HEK293T (cell line): ENCODE data around the gene TCFL5.

Experiments
- CTCF ChIA-PET: fragments of 350-600 bp; formaldehyde crosslinking; extraction: SDS; loops from one replicate; lab custom pipeline; 2021; ENCODE audit warnings: antibody characterized with exemption, inconsistent platforms; lab: Yijun Ruan, JAX
- POLR2A ChIA-PET: fragments of 350-600 bp; formaldehyde crosslinking; extraction: SDS; loops from one replicate; lab custom pipeline; 2020; ENCODE audit warnings: antibody characterized with exemption, inconsistent platforms; lab: Yijun Ruan, JAX
- DNase-seq: peaks from one replicate; pipeline ENCODE4 v3.0.0; 2012; ENCODE audit warnings: mixed read lengths; ENCODE audit errors: extremely low spot score
- ARNT ChIP-seq: fragments of 450-650 bp; IDR thresholded peaks from 2 replicates; pipeline ENCODE4 v1.6.1; 2017; ENCODE audit warnings: mild to moderate bottlenecking
- BHLHE40 ChIP-seq: fragments of 450-650 bp; IDR thresholded peaks from 2 replicates; pipeline ENCODE4 v1.6.1; 2016; ENCODE audit warnings: mild to moderate bottlenecking, moderate library complexity, borderline replicate concordance
- CTBP1 ChIP-seq: fragments of 450-650 bp; IDR thresholded peaks from 2 replicates; pipeline ENCODE4 v1.6.1; 2016; ENCODE audit warnings: borderline replicate concordance
- ELF4 ChIP-seq: fragments of 450-650 bp; IDR thresholded peaks from 2 replicates; pipeline ENCODE4 v1.6.1; 2017; ENCODE audit warnings: antibody characterized with exemption
- FOXA1 ChIP-seq: fragments of 450-650 bp; IDR thresholded peaks from 2 replicates; pipeline ENCODE4 v1.6.1; 2016; ENCODE audit warnings: mild to moderate bottlenecking
- FOXK2 ChIP-seq: fragments of 450-650 bp; IDR thresholded peaks from 2 replicates; pipeline ENCODE4 v1.6.1; 2016; ENCODE audit warnings: mild to moderate bottlenecking
- FOXM1 ChIP-seq: fragments of 450-650 bp; IDR thresholded peaks from 2 replicates; pipeline ENCODE4 v1.6.1; 2017; ENCODE audit warnings: mild to moderate bottlenecking, borderline replicate concordance
- HDGF ChIP-seq: fragments of 450-650 bp; IDR thresholded peaks from 2 replicates; pipeline ENCODE4 v1.6.1; 2017; ENCODE audit warnings: antibody characterized with exemption, borderline replicate concordance
- L3MBTL2 ChIP-seq: fragments of 450-650 bp; conservative IDR thresholded peaks from 2 replicates; pipeline ENCODE4 v1.6.1; 2016; ENCODE audit warnings: mild to moderate bottlenecking
- LEF1 ChIP-seq: fragments of 450-650 bp; IDR thresholded peaks from 2 replicates; pipeline ENCODE4 v1.6.1; 2017; ENCODE audit warnings: mild to moderate bottlenecking, borderline replicate concordance
- NFRKB ChIP-seq: fragments of 450-650 bp; IDR thresholded peaks from 2 replicates; pipeline ENCODE4 v1.6.1; 2016; ENCODE audit warnings: mild to moderate bottlenecking, moderate library complexity
- SP1 ChIP-seq: fragments of 450-650 bp; IDR thresholded peaks from 2 replicates; pipeline ENCODE4 v1.6.1; 2017
- SUZ12 ChIP-seq: fragments of 450-650 bp; IDR thresholded peaks from 2 replicates; pipeline ENCODE4 v1.6.1; 2016; ENCODE audit warnings: mild to moderate bottlenecking
- TARDBP ChIP-seq: fragments of 450-650 bp; IDR thresholded peaks from 2 replicates; pipeline ENCODE4 v1.6.1; 2016
- ZNF384 ChIP-seq: fragments of 450-650 bp; IDR thresholded peaks from 2 replicates; pipeline ENCODE4 v1.6.1; 2016
- TF ChIP-seq, protein P1 (sequence below): fragments of 450-650 bp; IDR thresholded peaks from 2 replicates; pipeline ENCODE4 v1.6.1; 2016

The TCFL5 gene

DNA sequence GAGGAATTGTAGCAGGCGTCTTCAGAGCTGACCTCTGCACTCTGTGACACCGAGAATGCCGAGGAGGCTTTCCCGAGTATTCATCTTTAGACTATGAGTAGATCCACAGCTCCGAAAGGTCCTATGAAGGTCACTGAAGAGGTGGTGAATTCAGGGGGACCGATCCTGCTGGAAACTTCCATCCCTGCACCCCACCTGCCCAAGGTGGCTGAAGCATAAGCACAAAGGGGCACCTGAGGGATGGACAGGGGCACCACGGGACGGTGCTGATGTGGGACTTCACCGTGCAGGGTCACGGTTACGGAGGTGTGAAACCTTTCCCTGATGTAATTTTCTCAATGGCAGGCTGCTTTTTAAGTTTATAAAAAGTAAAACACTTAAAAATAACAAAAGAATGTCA is 40.3 kb upstream of the TCFL5 start:
- POLR2A ChIA-PET, result no interaction called here
- DNase-seq, result no peak
- CTCF ChIA-PET, result interaction anchor here (1.7 kb wide), 1 partner anchor 25 kb away, joined by 4 read pairs; no protein-coding TSS in a partner anchor
- no peak for TF ChIP-seq FOXK2
- no peak for TF ChIP-seq ZNF384
- no peak for TF ChIP-seq HDGF
- no peak for TF ChIP-seq FOXA1
- TF ChIP-seq SP1, result no peak
- TF ChIP-seq SUZ12, result no peak
- TF ChIP-seq L3MBTL2, result no peak
- no peak for TF ChIP-seq LEF1
- no peak for TF ChIP-seq TARDBP

DNA sequence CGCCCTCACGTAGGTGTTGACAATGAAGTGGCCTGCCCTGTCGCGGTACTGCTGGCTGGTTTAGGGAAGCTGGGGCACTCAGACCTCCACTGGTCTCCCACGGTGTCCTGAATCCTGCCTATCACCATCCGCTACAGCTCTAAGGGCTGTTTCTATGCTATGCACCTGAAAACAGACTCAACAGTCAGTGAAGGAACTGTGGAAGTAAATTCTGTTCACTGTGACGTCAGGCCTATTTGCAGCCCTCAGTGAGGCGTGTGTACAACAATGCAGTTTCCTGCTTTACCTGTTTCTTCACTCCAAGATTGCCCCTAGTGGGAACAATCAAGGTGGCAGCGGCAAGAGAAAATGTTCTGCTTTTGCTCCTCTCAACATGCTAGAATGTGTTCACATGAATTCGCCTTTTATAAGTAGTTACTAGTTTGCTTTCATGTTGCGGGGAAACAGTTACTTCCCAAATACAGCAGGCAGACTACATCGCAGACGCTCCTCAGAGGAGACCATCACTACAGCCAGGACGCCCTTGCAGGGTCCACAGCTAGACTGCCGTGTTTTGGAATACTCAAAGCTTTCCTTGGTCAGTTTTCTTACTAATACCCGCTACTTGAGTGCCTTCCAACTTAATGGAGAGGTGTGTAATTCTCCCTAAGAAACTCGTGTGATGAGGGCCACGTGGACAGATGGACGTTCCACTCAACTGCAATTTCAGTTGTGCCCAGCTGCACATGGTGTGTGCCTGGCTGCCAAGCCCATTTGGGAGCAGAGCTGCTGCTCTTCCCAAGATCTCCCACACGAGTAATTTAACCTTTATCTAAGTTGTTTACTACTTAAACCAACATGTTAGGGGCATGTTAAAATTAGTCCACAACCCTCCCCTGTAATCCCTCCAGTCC is 39.3 kb upstream of the TCFL5 start:
- ChIA-PET POLR2A (interaction anchor here (0.8 to 1.5 kb wide), 2 partner anchors 25 to 37 kb away, joined by 3 to 4 read pairs; partner anchors contain the start of gene GID8), CTCF (interaction anchor here (0.6 to 2.1 kb wide), 4 partner anchors 17 to 39 kb away, joined by 3 to 7 read pairs (median 4); partner anchors contain the start of gene TCFL5)
- DNase-seq, result peak; percentile 49
- TF ChIP-seq SUZ12 (no peak), SP1 (no peak), BHLHE40 (no peak), L3MBTL2 (no peak), NFRKB (no peak)
- TF ChIP-seq, protein P1, sequence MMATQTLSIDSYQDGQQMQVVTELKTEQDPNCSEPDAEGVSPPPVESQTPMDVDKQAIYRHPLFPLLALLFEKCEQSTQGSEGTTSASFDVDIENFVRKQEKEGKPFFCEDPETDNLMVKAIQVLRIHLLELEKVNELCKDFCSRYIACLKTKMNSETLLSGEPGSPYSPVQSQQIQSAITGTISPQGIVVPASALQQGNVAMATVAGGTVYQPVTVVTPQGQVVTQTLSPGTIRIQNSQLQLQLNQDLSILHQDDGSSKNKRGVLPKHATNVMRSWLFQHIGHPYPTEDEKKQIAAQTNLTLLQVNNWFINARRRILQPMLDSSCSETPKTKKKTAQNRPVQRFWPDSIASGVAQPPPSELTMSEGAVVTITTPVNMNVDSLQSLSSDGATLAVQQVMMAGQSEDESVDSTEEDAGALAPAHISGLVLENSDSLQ, result no peak

DNA sequence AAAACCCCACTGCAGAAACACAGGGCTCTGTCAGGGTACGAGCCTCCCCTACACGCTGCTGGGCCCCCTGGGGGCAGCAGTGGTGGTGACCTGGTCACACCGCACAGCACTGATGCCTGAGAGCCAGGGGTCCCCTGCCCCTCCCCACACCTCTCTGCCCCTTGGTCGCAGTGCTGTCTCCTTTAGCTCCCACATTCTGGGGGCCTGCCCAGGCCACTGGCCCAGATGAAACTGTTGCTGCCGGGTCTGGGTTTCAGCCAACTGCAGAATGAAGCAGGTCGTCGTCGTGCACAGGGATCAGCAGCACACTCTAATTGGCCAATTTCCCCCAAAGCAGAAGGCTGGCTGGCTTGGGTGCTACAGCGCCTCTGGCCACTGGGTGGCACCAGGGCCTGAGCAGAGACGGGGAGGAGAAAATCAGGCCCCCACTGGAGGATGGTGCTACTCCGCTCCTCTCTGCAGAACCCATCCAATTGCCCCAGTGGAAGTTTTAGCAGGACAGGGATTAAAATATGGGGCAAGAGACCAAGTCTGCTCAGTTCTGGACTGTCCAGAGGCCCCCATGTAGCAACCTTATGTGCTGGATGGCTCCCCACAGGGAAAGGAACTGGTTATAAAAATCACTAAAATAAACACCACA is 38.5 kb upstream of the TCFL5 start:
- TF ChIP-seq NFRKB, result no peak
- TF ChIP-seq ELF4, result no peak
- TF ChIP-seq L3MBTL2, result peak; percentile 52
- no peak for TF ChIP-seq HDGF
- no peak for TF ChIP-seq TARDBP
- TF ChIP-seq FOXK2, result no peak
- ChIA-PET CTCF (interaction anchor here (0.6 to 2.1 kb wide), 5 partner anchors 14 to 109 kb away, joined by 3 to 7 read pairs (median 3); no protein-coding TSS in a partner anchor), POLR2A (interaction anchor here (0.8 to 1.5 kb wide), 2 partner anchors 24 to 38 kb away, joined by 3 to 4 read pairs; partner anchors contain the start of gene GID8)
- peak; percentile 87 for DNase-seq

DNA sequence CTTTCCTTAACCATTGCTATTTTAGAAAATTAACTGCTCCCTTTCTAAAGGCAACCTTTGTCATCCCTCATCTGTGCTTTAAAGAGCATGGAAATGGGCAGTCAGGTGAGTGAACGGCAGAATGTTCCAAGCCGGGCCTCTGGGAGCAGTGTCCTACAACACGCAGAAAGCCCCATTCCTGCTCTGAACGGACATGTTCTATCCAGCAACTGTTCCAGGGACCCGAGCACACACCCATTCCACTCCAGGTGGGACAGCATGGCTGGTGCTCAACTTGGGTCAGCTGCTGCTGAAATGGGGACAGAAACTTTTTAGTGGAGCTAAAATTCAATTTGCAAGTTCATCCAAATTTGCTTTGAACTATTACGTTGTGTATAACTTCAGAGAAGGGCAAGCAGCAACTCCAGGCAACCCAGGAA is 38.0 kb upstream of the TCFL5 start:
- ChIA-PET POLR2A (interaction anchor here (0.8 to 1.5 kb wide), 2 partner anchors 24 to 38 kb away, joined by 3 to 4 read pairs; partner anchors contain the start of gene GID8), CTCF (interaction anchor here (0.5 to 2.1 kb wide), 5 partner anchors 15 to 109 kb away, joined by 3 to 7 read pairs (median 3); no protein-coding TSS in a partner anchor)
- no peak for TF ChIP-seq ELF4
- no peak for TF ChIP-seq ZNF384
- no peak for TF ChIP-seq HDGF
- no peak for TF ChIP-seq FOXK2
- no peak for TF ChIP-seq NFRKB
- TF ChIP-seq CTBP1, result no peak
- no peak for TF ChIP-seq BHLHE40
- no peak for TF ChIP-seq FOXA1
- TF ChIP-seq, protein P1, result no peak
- DNase-seq, result no peak

DNA sequence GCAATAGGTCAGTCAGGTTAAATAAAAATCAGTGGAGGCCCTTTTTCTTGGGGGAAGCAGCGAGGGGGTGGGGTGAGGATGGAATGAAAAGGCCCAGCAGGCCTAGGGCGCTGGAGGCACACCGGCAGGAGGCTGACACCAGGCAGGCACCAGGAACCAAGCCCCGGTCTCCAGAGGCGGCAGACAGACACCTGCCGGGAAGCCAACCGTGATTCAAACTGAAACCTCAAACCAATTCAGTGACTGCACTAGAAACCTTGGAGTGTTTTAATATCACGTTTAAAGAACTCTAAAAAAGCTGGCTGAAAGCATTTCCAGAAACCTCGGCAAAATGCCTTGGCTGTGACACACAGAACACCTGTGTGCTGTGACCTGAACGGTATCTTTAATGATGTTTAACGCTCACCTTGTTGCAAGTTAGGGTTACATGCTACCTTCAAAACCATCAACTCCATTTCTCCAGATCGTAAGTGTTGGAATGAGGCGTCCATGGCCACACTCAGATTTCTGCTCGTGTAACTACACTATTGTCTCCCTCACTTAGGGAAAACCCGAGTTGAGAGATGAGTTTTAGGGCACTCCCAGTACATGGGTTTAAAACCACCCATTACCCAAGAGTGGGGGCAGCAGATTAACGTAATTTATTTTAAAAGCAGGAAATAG is 37.5 kb upstream of the TCFL5 start:
- TF ChIP-seq ARNT (no peak), FOXA1 (no peak), BHLHE40 (no peak), FOXM1 (no peak), TARDBP (no peak), CTBP1 (no peak), HDGF (no peak), FOXK2 (no peak), ZNF384 (no peak), ELF4 (no peak)
- TF ChIP-seq, protein P1, result no peak
- DNase-seq, result no peak
- ChIA-PET POLR2A (no interaction called here), CTCF (interaction anchor here (0.5 to 0.8 kb wide), 4 partner anchors 49 to 164 kb away, joined by 3 read pairs; no protein-coding TSS in a partner anchor)
